Gastroesophageal sphincter (tissue), 4 donors: ENCODE data around the gene UPF3A. TPM values are rescaled to one million over a fixed set of nuclear protein-coding genes. Genes with fewer than 3 reads are reported as not detected.
"Not testable (repeated sequence)": the region's sequence is repeated elsewhere in the genome, so short reads cannot be mapped to it uniquely, and the experiment has no call there.

ENCODE experiments used
- ATAC-seq: fragments of 150-250 bp; one replicate; pipeline ENCODE4 v1.9.1; 2016; ENCODE audit warnings: mild to moderate bottlenecking, moderate library complexity
- H3K27ac ChIP-seq, 4 donors: fragments of 200-600 bp; sonication (generic) in 3 of 4; 1 replicate in 3 of 4; 2 replicates in 1 of 4; pipeline ENCODE4 v1.5.1; 2016 to 2019
- H3K27me3 ChIP-seq: fragments of 200-600 bp; sonication (generic); one replicate; pipeline ENCODE4 v1.5.1; 2019
- H3K36me3 ChIP-seq, 2 donors: fragments of 200-600 bp; sonication (generic); one replicate each; pipeline ENCODE4 v1.5.1; 2019; ENCODE audit warnings: control low read depth in 1 of 2
- H3K4me1 ChIP-seq, 3 donors: fragments of 200-600 bp; sonication (generic); 1 replicate in 2 of 3; 2 replicates in 1 of 3; pipeline ENCODE4 v1.5.1; 2016 to 2019; ENCODE audit warnings: control low read depth in 2 of 3
- H3K4me3 ChIP-seq, 2 donors: fragments of 200-600 bp; sonication (generic); one replicate each; pipeline ENCODE4 v1.5.1; 2019; ENCODE audit warnings: mild to moderate bottlenecking in 1 of 2, moderate library complexity in 1 of 2
- H3K9me3 ChIP-seq, 3 donors: fragments of 200-600 bp; sonication (generic); one replicate each; pipeline ENCODE4 v1.5.1; 2017 to 2019; ENCODE audit warnings: control low read depth in 2 of 3
- EP300 ChIP-seq: sonication (generic); formaldehyde crosslinking; IDR thresholded peaks from one replicate; pipeline ENCODE4 v1.6.1; 2017; ENCODE audit warnings: antibody characterized with exemption, mild to moderate bottlenecking
- POLR2A ChIP-seq, 2 donors: fragments of 450-650 bp; IDR thresholded peaks; one replicate each; pipeline ENCODE4 v1.6.1; 2017; ENCODE audit warnings: antibody characterized with exemption in 2 of 2, mild to moderate bottlenecking in 2 of 2, moderate library complexity in 1 of 2
- POLR2AphosphoS5 ChIP-seq: sonication (generic); formaldehyde crosslinking; IDR thresholded peaks from one replicate; pipeline ENCODE4 v1.6.1; 2017; ENCODE audit warnings: antibody characterized with exemption
- WGBS, 2 donors: methylation state at CpG; one replicate each; pipeline ENCODE4 v1.1.5; 2018; ENCODE audit warnings: low coverage in 1 of 2; 5-methylcytosine and 5-hydroxymethylcytosine counted together
- total RNA-seq, 4 donors: library from RNA; depleted of rRNA; stranded (reverse); fragments of >200 nt; gene quantifications; one replicate each; pipeline ENCODE4 v1.1.0, GENCODE V29; 2016
- TF ChIP-seq, protein P1 (sequence below), 4 experiments: fragments of 200-600 bp in 2 of 4; fragments of 450-650 bp in 2 of 4; sonication (generic) in 1 of 4; IDR thresholded peaks; one replicate each; pipeline ENCODE4 v1.5.1; 2017 to 2019; ENCODE audit warnings: antibody characterized with exemption in 4 of 4, mild to moderate bottlenecking in 2 of 4, moderate library complexity in 2 of 4

Gene UPF3A
- total RNA-seq, 4 donors from 2014 or later: 31.0 to 40.0 (median 37.9) TPM

DNA sequence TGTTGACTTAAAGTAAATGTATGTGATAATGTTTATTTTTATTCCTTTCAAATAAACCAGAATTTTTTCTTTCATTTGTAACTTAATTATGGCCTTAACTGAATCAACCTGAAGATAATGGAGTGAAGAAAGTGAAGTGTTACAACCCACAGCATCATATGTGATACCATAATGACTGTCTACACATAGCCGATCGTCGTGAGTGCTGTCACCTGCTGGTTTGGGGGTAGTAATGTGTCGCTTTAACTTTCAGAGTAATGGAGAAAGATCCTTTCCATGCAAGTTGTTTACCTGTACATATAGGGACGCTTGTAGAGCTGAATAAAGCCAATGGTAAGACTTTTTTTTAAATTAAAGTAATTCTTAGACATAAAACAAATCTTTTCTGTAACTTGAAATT is 36.8 kb upstream of the UPF3A start:
- ATAC-seq: no peak
- no peak overlapping the region for H3K27ac ChIP-seq
- no peaks in the 10 kb centered on the region for H3K27me3 ChIP-seq
- TF ChIP-seq POLR2A (IDR thresholded peaks at IDR 0.05): no peak
- TF ChIP-seq, protein P1, sequence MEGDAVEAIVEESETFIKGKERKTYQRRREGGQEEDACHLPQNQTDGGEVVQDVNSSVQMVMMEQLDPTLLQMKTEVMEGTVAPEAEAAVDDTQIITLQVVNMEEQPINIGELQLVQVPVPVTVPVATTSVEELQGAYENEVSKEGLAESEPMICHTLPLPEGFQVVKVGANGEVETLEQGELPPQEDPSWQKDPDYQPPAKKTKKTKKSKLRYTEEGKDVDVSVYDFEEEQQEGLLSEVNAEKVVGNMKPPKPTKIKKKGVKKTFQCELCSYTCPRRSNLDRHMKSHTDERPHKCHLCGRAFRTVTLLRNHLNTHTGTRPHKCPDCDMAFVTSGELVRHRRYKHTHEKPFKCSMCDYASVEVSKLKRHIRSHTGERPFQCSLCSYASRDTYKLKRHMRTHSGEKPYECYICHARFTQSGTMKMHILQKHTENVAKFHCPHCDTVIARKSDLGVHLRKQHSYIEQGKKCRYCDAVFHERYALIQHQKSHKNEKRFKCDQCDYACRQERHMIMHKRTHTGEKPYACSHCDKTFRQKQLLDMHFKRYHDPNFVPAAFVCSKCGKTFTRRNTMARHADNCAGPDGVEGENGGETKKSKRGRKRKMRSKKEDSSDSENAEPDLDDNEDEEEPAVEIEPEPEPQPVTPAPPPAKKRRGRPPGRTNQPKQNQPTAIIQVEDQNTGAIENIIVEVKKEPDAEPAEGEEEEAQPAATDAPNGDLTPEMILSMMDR (IDR thresholded peaks at IDR 0.05): no peak
- TF ChIP-seq EP300: no peak
- TF ChIP-seq POLR2AphosphoS5: no peak
- WGBS, 2 donors: 81 to 85% methylated on average over 3 to 5 of the region's 5 CpGs
- no peak overlapping the region for H3K4me3 ChIP-seq
- no peaks in the 10 kb centered on the region for H3K4me1 ChIP-seq
- no peaks in the 10 kb centered on the region for H3K9me3 ChIP-seq
- peaks cover 3 to 100% of the 10 kb centered on the region in 2 donors for H3K36me3 ChIP-seq

DNA sequence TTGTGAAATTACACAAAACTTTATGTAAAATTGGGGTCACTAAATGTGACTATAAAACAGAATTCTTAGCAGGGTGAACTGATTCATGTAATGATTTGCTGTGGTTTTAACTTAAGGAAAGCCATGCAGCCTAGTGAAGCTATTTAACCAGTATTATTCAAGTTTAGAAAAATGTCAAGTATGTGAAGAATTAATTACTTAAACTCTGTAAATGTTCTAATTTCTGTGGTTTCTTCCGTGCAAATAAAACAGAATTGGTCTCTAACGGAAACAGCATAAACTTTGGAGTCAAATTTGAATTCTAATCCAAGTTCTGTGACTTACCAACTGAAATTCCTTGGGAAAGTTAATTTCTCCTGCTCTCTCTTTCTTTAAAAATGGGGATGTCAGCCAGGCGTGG is 33.4 kb upstream of the UPF3A start:
- Histone ChIP-seq H3K4me1 (no peaks in the 10 kb centered on the region), H3K27ac (no peak overlapping the region), H3K36me3 (peaks cover 7 to 100% of the 10 kb centered on the region in 2 donors), H3K27me3 (no peaks in the 10 kb centered on the region), H3K9me3 (no peaks in the 10 kb centered on the region), H3K4me3 (no peak overlapping the region)
- 68 to 84% methylated on average over 2 to 3 of the region's 3 CpGs for WGBS, 2 donors
- TF ChIP-seq POLR2AphosphoS5: no peak
- no peak for TF ChIP-seq POLR2A (IDR thresholded peaks at IDR 0.05)
- TF ChIP-seq, protein P1 (IDR thresholded peaks at IDR 0.05): no peak
- TF ChIP-seq EP300: no peak
- ATAC-seq: no peak

DNA sequence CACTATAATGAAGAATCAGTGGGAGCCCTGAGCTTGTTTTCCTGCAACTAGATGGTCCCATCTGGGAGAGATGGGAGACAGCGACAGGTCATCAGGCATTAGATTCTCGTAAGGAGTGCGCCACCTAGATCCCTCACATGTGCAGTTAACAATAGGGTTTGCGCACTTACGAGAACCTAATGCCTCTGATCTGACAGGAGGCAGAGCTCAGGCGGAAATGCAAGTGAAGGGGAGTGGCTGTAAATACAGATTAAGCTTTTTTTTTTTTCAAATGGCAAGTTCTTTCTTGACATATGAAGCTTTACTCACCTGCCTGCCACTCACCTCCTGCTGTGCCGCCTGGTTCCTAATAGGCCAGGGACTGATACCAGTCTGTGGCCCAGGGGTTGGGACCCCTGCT is 32.3 kb upstream of the UPF3A start:
- WGBS, 2 donors: 96 to 97% methylated on average over 5 to 7 of the region's 7 CpGs
- ATAC-seq: no peak
- Histone ChIP-seq H3K36me3 (peaks cover 4 to 100% of the 10 kb centered on the region in 2 donors), H3K4me1 (no peaks in the 10 kb centered on the region), H3K4me3 (no peak overlapping the region), H3K27me3 (no peaks in the 10 kb centered on the region), H3K9me3 (no peaks in the 10 kb centered on the region), H3K27ac (no peak overlapping the region)
- TF ChIP-seq, protein P1 (IDR thresholded peaks at IDR 0.05): no peak
- no peak for TF ChIP-seq POLR2A (IDR thresholded peaks at IDR 0.05)
- TF ChIP-seq EP300: no peak
- no peak for TF ChIP-seq POLR2AphosphoS5

DNA sequence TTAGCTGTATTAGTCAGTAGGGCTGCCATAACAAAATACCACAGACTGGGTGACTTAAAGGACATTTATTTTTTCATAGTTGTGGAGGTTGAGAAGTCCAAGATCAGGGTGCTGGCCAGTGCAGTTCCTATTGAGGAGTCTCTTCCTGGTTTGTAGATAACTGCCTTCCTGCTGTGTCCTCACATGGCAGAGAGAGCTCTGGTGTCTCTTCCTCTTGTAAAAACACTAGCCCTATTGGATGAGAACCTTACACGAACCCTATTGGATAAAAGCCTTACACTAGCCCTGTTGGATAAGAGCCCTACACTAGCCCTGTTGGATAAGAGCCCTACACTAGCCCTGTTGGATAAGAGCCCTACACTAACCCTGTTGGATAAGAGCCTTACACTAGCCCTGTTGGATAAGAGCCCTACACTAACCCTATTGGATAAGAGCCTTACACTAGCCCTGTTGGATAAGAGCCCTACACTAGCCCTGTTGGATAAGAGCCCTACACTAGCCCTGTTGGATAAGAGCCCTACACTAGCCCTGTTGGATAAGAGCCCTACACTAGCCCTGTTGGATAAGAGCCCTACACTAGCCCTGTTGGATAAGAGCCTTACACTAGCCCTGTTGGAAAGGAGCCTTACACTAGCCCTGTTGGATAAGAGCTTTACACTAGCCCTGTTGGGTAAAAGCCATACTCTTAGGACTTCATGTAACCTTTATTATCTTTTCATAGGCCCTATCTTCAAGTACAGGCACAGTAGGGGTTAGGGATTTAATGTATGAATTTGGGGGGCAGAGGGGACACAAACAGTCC is 29.6 kb upstream of the UPF3A start:
- peaks cover 6 to 100% of the 10 kb centered on the region in 2 donors for H3K36me3 ChIP-seq
- H3K4me3 ChIP-seq, H3K27me3 ChIP-seq, H3K4me1 ChIP-seq, H3K27ac ChIP-seq, H3K9me3 ChIP-seq, ATAC-seq: not testable (repeated sequence)
- 83% methylated on average over 1 of the region's 1 CpG; no CpG with 5 or more reads in 1 of the 2 donors for WGBS, 2 donors

DNA sequence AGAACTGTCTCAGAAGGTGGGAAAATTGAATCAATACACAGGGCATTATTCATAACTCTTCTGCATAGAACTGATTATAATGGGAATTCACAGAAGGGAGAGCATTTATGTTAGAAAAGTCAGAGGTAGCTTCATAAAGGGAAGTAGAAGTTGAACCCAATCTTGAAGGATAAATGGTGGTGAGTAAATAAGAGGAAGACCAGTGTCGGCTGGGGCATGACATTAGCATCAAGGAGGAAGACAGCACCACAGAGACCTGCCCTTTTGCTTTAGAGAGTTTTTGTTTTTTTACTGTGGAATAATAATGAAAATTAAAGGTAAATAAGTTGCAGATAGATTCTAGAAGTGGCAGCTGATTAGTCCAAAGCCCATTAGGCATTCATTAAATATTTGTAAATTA is 24.9 kb upstream of the UPF3A start:
- no peak for TF ChIP-seq POLR2A (IDR thresholded peaks at IDR 0.05)
- TF ChIP-seq, protein P1 (IDR thresholded peaks at IDR 0.05): no peak
- no peak for TF ChIP-seq POLR2AphosphoS5
- TF ChIP-seq EP300: no peak
- H3K4me1 ChIP-seq: no peaks in the 10 kb centered on the region
- no peaks in the 10 kb centered on the region for H3K9me3 ChIP-seq
- H3K36me3 ChIP-seq: peaks cover 9 to 100% of the 10 kb centered on the region in 2 donors
- 94 to 100% methylated on average over 1 of the region's 1 CpG for WGBS, 2 donors
- no peak overlapping the region for H3K27ac ChIP-seq
- H3K27me3 ChIP-seq: no peaks in the 10 kb centered on the region
- ATAC-seq: no peak
- no peak overlapping the region for H3K4me3 ChIP-seq
